HG02870 (cell line): ENCODE measurements around the gene GAGE12J.
"Not testable (repeated sequence)": the region's sequence is repeated elsewhere in the genome, so short reads cannot be mapped to it uniquely, and the experiment has no call there.

Source experiments
- ATAC-seq: cut with Tn5 transposase; IDR thresholded peaks from one replicate; pipeline ENCODE4 v1.9.1; 2021; ENCODE audit warnings: mild to moderate bottlenecking, moderate library complexity; ENCODE audit not compliant: unreplicated experiment

Gene GAGE12J

GRCh38 chrX:49309401-49309981 is 12.3 kb upstream of the GAGE12J start:
- no peak for ATAC-seq

GRCh38 chrX:49310371-49310770 is 11.5 kb upstream of the GAGE12J start:
- no peak for ATAC-seq

GRCh38 chrX:49312176-49312575 is 9.7 kb upstream of the GAGE12J start:
- ATAC-seq: no peak

GRCh38 chrX:49316085-49316484 is 5.8 kb upstream of the GAGE12J start:
- no peak for ATAC-seq

- ATAC-seq: not testable (repeated sequence)
These were observed 429 bp downstream of the GAGE12J start for GRCh38 chrX:49322266-49322665.

- ATAC-seq: not testable (repeated sequence)
These were observed 1.9 kb downstream of the GAGE12J start for GRCh38 chrX:49323735-49324134.

GRCh38 chrX:49330421-49330820 is 8.6 kb downstream of the GAGE12J start:
- ATAC-seq: not testable (repeated sequence)

GRCh38 chrX:49331282-49331681 is 9.4 kb downstream of the GAGE12J start, which contains the start of gene GAGE13:
Gene GAGE13, plus strand, starts transcription at chrX:49331582. Its CDS starts 1,156 bp downstream, at chrX:49332738.
- ATAC-seq: not testable (repeated sequence)

GRCh38 chrX:49331841-49332240 is 10.0 kb downstream of the GAGE12J start:
- ATAC-seq: not testable (repeated sequence)

GRCh38 chrX:49341449-49341848 is 19.6 kb downstream of the GAGE12J start:
- not testable (repeated sequence) for ATAC-seq

- ATAC-seq: not testable (repeated sequence)
These were observed 22.8 kb downstream of the GAGE12J start for GRCh38 chrX:49344496-49345175.

- ATAC-seq: not testable (repeated sequence)
These were observed 23.6 kb downstream of the GAGE12J start for GRCh38 chrX:49345402-49345801.

- ATAC-seq: not testable (repeated sequence)
These were observed 24.3 kb downstream of the GAGE12J start for GRCh38 chrX:49346150-49346549.
